Uterus (tissue), 2 donors: ENCODE results near the gene SLC25A39.

Experiments
- CTCF ChIP-seq, 4 experiments: fragments of 200-600 bp in 2 of 4; fragments of 450-650 bp in 2 of 4; sonication (generic) in 2 of 4; IDR thresholded peaks; one replicate each; pipeline ENCODE4 v1.5.1; 2016 to 2019; ENCODE audit warnings: antibody characterized with exemption in 4 of 4, mild to moderate bottlenecking in 2 of 4, moderate library complexity in 1 of 4
- POLR2A ChIP-seq, 2 donors: fragments of 450-650 bp; IDR thresholded peaks; one replicate each; pipeline ENCODE4 v1.6.1; 2016; ENCODE audit warnings: antibody characterized with exemption in 2 of 2, mild to moderate bottlenecking in 1 of 2, moderate library complexity in 1 of 2

GRCh38 chr17:44358066-44358465 lies 33.4 kb upstream of the SLC25A39 start:
- no peak for TF ChIP-seq CTCF (IDR thresholded peaks at IDR 0.05)
- no peak for TF ChIP-seq POLR2A (IDR thresholded peaks at IDR 0.05)
